ENCODE measurements around the gene KCNA2.

KCNA2 gene

GRCh38 chr1:110635434-110635833 lies 29.3 kb upstream of the KCNA2 start:
- H3K4me3 ChIP-seq (replicated peaks; ENCODE audit: low read depth, low read length): no peak overlapping the region
- TF ChIP-seq CTCF (IDR thresholded peaks at IDR 0.05; ENCODE audit: low read length, missing control alignments): no peak

GRCh38 chr1:110634455-110635311 lies 28.5 kb upstream of the KCNA2 start:
- H3K4me3 ChIP-seq (replicated peaks; ENCODE audit: low read depth, low read length): no peak overlapping the region
- DNase-seq (ENCODE audit: low read depth): peak; percentile 82
- TF ChIP-seq CTCF (IDR thresholded peaks at IDR 0.05; ENCODE audit: low read length, missing control alignments): no peak

More at GRCh38 chr1:110635434-110635833, 29.3 kb upstream of the KCNA2 start:
- no peak for DNase-seq (ENCODE audit: low read depth)

- TF ChIP-seq CTCF (IDR thresholded peaks at IDR 0.05; ENCODE audit: low read length, missing control alignments): no peak
- DNase-seq (ENCODE audit: low read depth): no peak
- no peak overlapping the region for H3K4me3 ChIP-seq (replicated peaks; ENCODE audit: low read depth, low read length)
Observed at GRCh38 chr1:110634086-110634454, 27.9 kb upstream of the KCNA2 start.

- DNase-seq (ENCODE audit: low read depth): no peak
- H3K4me3 ChIP-seq (replicated peaks; ENCODE audit: low read depth, low read length): no peak overlapping the region
- TF ChIP-seq CTCF (IDR thresholded peaks at IDR 0.05; ENCODE audit: low read length, missing control alignments): no peak
Observed at GRCh38 chr1:110633646-110634030, 27.5 kb upstream of the KCNA2 start.

GRCh38 chr1:110631836-110632620 lies 25.9 kb upstream of the KCNA2 start:
- no peak for TF ChIP-seq CTCF (IDR thresholded peaks at IDR 0.05; ENCODE audit: low read length, missing control alignments)
- no peak for DNase-seq (ENCODE audit: low read depth)
- H3K4me3 ChIP-seq (replicated peaks; ENCODE audit: low read depth, low read length): no peak overlapping the region

- no peak overlapping the region for H3K4me3 ChIP-seq (replicated peaks; ENCODE audit: low read depth, low read length)
- peak; percentile 69 for DNase-seq (ENCODE audit: low read depth)
- TF ChIP-seq CTCF (IDR thresholded peaks at IDR 0.05; ENCODE audit: low read length, missing control alignments): peak; percentile 87
Observed at GRCh38 chr1:110630839-110631663, 24.9 kb upstream of the KCNA2 start.
